DMS153 treated with DMSO at 0.1 percent for 48 hours (cell line): ENCODE measurements around the gene NEO1.

Experiments used
- DNase-seq: peaks from one replicate; lab custom pipeline; 2025; ENCODE audit not compliant: unreplicated experiment; lab: John Stamatoyannopoulos, UW

NEO1 gene

DNA sequence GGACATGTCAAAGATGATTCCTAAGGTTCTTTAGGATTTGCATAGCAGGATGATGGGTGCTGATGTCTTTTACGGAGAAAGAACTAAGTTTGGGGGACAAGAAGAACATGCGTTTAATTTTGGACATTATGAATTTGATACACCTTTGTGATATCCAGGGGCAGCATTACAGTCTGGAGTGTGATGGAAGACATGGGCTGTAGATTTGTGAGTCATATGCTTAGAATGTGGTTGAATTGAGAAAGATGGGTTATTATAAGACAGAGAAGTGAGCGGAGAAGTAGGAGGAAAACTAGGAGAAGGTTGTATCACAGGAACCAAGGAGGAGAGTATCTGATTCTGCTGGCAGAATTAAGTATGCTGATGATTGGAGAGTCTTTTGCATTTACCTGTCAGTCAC lies 20.6 kb downstream of the NEO1 start:
- DNase-seq, result no peak

GRCh38 chr15:73074241-73074640 lies 22.0 kb downstream of the NEO1 start:
- no peak for DNase-seq

- DNase-seq, result no peak
Measured at GRCh38 chr15:73075160-73075859, 23.0 kb downstream of the NEO1 start.

- no peak for DNase-seq
Measured at GRCh38 chr15:73078291-73078690, 26.0 kb downstream of the NEO1 start.

DNA sequence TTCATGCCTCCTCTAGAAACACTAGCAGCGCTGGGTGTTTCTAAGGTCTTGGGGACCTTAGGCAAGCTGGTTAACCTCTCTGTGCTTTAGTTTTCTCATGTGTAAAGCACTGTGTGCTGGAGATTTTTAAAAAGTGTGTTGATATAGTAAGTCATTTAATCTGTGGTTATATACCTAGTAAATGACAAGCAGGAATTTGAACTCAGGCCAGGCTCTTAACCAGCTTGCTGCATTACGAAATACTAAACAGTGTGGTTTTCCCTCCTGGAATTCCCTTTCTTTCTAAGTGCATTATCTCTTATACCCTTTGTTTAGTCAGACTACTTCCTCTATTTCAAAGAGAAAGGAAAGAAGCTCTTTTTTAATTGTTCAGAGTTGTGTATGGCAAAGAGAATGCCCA lies 26.5 kb downstream of the NEO1 start:
- DNase-seq, result no peak

DNA sequence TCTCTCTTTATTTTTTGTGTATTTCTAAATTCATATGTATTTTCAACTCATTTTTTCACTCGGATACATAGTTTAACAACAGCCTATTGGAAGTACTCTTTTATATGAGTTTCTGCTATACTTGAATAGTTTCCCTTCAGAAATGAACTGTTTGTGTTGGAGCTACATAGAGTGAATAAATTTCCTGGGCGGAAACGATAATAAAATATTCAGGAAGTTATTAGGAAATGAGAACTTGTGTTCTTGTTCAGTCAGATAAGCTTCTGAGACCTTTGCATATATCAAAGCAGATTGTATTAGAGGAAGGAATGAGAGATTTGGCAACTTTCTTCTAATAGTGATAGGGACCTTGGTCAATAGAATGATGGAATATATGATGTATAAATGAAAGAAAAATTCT lies 27.3 kb downstream of the NEO1 start:
- DNase-seq, result no peak

DNA sequence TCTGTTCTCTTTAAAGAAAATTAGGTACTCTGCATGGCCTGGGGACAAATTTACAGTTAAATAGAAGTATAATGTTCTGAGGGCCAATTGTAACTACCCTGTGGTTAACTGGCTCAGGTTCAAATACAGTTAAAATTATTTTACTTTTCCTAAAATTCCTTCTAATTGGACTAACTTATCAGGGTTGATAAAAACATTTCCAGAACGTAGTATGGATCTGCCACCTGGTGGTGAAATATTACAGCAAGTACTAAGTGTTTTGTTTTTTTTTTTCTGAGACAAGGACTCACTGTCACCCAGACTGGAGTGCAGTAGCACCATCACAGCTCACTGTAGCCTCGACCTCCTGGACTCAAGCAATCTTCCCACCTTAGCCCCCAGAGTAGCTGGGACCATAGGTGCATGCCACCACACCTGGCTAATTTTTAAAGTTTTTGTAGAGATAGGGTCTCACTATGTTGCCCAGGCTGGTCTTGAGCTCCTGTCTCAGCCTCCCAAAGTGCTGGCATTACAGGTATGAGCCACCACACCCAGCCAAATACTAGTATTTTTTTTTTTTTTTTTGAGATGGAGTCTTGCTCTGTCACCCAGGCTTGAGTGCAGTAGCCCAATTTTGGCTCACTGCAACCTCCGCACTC lies 29.2 kb downstream of the NEO1 start:
- peak; percentile 4 for DNase-seq

GRCh38 chr15:73082812-73083211 lies 30.5 kb downstream of the NEO1 start:
- DNase-seq, result no peak

DNA sequence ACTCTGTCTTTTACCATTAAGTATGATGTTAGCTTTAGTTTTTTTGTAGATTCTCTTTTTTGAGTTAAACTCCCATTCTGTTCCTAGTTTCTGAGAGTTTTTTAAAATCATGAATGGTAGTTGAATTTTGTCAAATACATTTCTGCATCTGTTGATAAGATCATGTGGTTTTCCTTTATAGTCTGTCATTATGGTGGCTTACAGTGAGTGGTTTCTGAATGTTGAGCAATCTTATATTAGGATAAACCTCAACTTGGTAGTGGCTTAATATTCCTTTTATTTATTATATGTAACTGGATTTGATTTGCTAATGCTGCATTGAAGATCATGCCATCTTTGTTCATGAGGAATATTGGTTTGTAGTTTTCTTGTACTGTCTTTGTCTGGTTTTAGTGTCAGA lies 34.8 kb downstream of the NEO1 start:
- DNase-seq, result no peak

DNA sequence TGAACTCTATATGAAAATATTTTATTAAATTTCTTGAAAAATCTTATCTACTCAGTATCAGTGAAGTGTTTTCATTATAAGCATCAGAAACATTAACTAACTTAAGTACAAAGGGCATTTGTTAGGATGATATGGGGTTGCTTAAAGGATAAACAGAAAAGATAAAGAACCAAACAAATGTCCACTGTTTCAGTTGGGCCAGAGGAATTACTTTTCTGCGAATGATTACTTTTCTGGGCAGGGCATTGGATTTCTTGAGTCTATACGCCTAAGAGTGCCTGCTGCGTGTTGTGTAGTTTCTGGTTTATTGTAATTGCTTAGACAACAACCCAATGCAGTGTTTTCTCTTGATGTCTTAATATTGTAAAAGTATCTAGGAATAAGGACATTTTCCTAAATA lies 52.8 kb downstream of the NEO1 start:
- no peak for DNase-seq

DNA sequence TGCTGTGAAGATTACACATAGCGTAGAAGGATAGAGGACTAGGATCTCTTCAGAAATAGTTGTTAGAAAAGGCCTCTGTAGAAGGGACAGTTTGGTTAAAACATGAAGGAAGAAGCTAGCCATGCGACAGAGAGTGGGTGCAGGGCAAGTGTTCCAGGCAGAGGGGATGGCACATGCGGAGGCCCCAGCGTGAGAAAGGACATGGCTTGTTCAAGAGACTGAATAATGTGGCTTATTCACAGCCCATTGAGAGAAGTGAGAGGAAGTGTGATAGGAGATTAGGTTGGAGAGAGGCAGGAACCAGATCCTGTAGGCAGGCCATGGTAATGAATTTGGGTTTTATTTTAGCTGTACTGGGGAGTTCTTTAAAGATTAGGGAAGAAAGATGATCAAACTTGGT lies 56.4 kb downstream of the NEO1 start:
- DNase-seq, result no peak

DNA sequence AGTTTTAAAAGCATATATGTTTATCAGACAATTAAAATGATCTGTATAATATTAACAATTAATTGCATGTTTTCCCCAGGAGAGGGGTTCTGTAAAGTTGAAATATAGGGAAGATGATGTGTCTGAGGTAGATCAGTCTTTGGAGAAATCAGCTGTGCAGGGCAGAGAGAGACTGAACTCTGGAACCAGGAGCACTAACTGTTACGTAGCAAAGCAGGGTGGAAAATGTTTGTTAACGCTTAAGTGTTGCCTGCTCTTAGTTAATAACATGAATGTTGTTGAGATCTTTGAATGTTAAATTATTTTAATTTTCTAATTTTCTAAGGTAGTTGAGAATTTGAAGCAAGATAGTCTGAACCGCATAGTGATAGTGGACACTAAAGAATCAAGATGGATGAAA lies 57.5 kb downstream of the NEO1 start:
- no peak for DNase-seq

GRCh38 chr15:73110201-73110600 lies 57.9 kb downstream of the NEO1 start:
- no peak for DNase-seq

DNA sequence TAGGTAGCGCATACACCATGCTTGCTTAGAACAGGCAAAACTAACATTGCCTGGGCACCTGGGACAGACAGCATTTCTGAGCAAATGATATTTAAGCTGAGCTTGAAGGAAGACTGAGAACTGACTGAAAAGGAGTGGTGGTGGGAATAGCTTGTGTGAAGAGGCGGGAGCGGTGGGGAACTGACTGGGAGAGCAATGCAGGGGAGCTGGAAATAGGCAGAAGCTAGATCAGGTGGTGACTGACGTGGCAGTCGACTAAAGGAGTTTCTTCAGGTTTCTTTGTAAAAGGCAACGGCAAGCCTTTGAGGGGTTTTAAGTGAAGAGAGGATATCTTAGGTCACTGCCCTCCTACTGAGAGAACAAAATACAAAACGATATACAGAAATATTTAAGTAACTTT lies 61.8 kb downstream of the NEO1 start:
- no peak for DNase-seq

GRCh38 chr15:73116164-73116563 lies 63.9 kb downstream of the NEO1 start:
- no peak for DNase-seq

DNA sequence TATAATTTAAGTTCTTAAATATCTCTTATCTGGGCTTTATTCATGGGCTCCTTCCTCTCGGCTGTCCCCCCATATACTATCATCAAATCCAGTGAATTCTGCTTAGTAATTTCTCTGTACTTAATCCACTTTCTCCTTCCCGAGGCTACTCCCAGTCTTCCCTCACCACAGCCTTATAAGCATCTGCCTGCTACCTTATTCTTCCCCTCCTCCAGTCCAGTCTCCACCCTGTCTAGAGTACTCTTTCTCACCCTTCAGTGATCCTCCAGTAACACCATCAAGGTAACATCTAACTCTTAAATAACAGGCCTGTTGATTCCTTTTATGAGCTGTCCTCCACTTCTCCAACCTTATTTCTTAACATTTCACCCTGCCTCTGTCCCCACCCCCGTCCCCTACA lies 65.8 kb downstream of the NEO1 start:
- DNase-seq, result no peak

- no peak for DNase-seq
Measured at GRCh38 chr15:73119478-73119877, 67.2 kb downstream of the NEO1 start.

GRCh38 chr15:73120269-73120668 lies 68.0 kb downstream of the NEO1 start:
- no peak for DNase-seq

DNA sequence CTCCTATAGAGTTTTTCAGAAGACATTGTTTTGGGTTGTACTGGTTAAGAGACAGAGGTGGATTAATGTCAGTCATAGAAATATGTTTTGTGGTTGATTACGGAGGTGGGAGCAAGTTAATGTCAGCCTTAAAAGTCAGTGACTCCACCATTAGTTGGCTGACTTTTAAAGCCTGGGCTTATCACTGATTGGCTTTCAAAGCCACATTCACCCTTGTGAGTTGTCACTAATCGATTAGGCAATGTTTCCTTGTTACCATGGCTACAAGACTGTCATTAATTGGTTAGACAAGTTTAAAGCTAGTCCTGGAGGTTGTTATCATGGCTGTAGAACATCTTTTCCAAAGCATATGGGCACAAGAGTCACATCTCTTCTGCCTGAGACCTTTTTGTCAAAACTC lies 73.0 kb downstream of the NEO1 start:
- no peak for DNase-seq

GRCh38 chr15:73127302-73127936 lies 75.2 kb downstream of the NEO1 start:
- no peak for DNase-seq

DNA sequence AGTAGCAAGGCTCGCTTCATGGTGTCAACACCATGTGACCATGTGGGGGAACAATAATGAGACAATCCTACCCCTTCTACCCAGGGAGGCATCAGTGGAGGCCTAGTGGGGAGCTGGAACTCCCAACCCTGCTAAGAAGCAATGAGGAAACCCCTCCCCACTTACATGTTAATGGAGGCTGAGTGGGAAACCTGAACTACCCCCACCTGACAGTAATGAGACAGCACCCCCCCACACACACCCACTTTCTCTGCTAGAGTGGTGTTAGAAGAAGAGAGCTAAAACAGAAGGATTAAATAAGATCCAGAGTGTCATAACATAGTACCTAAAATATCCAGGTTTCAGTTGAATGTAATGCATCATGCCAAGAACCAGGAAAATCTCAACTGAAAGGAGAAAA lies 78.6 kb downstream of the NEO1 start:
- no peak for DNase-seq

DNA sequence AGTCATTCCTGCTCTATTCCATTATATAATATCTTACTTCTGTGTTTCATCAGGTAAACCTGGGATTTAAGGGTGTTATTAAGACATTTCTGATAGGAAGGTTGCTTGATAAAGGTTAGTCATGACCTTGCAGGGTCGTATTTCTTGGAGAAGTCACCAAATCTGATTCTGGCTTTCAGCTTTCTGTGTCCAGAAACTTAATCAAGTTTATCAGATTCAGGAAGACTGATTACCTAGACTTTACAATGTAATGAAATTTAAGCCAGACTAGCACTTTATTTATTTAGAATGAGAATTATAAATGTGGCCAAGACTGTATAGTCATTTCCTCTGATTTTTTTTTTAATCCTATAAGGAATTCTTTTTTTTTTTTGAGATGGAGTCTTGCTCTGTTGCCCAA lies 81.9 kb downstream of the NEO1 start:
- DNase-seq, result no peak
